DMS 273 (cell line): Measurements from ENCODE around the gene B4GALT2.

Experiments used
- DNase-seq: peaks from one replicate; lab custom pipeline; 2025; ENCODE audit not compliant: unreplicated experiment; lab: John Stamatoyannopoulos, UW

The B4GALT2 gene

GRCh38 chr1:44000122-44000665, 21.2 kb downstream of the B4GALT2 start:
- DNase-seq = no peak

GRCh38 chr1:44002165-44002564, 23.2 kb downstream of the B4GALT2 start:
- no peak for DNase-seq

- DNase-seq = no peak
Measured at GRCh38 chr1:44002606-44003157, 23.7 kb downstream of the B4GALT2 start.

- no peak for DNase-seq
Measured at GRCh38 chr1:44008259-44008658, 29.2 kb downstream of the B4GALT2 start.

- DNase-seq = no peak
Measured at GRCh38 chr1:44010935-44011471, 32.0 kb downstream of the B4GALT2 start.

GRCh38 chr1:44012404-44012803, 33.4 kb downstream of the B4GALT2 start:
- DNase-seq = no peak

- no peak for DNase-seq
Measured at GRCh38 chr1:44012941-44013609, 34.1 kb downstream of the B4GALT2 start.

GRCh38 chr1:44013949-44014348, 34.9 kb downstream of the B4GALT2 start:
- DNase-seq = peak; percentile 52

GRCh38 chr1:44014365-44015104, 35.5 kb downstream of the B4GALT2 start:
- DNase-seq = no peak

GRCh38 chr1:44015206-44015605, 36.2 kb downstream of the B4GALT2 start:
- DNase-seq = no peak

GRCh38 chr1:44016041-44016889, 37.3 kb downstream of the B4GALT2 start:
- DNase-seq = no peak

- DNase-seq = no peak
Measured at GRCh38 chr1:44016890-44017400, 37.9 kb downstream of the B4GALT2 start.

- peak; percentile 36 for DNase-seq
Measured at GRCh38 chr1:44019466-44019948, 40.5 kb downstream of the B4GALT2 start.

GRCh38 chr1:44020464-44020863, 41.5 kb downstream of the B4GALT2 start:
- DNase-seq = no peak

GRCh38 chr1:44021156-44021555, 42.1 kb downstream of the B4GALT2 start:
- DNase-seq = no peak

GRCh38 chr1:44021581-44022321, 42.7 kb downstream of the B4GALT2 start:
- DNase-seq = peak; percentile 21

- no peak for DNase-seq
Measured at GRCh38 chr1:44024031-44024902, 45.3 kb downstream of the B4GALT2 start.

- no peak for DNase-seq
Measured at GRCh38 chr1:44024903-44025525, 46.0 kb downstream of the B4GALT2 start.
